ENCODE results near the gene CYP26A1. TPM values are rescaled to one million over a fixed set of nuclear protein-coding genes. Genes with fewer than 3 reads are reported as not detected.

Gene CYP26A1
- total RNA-seq, 1 experiment from 2014 or later = not detected

DNA sequence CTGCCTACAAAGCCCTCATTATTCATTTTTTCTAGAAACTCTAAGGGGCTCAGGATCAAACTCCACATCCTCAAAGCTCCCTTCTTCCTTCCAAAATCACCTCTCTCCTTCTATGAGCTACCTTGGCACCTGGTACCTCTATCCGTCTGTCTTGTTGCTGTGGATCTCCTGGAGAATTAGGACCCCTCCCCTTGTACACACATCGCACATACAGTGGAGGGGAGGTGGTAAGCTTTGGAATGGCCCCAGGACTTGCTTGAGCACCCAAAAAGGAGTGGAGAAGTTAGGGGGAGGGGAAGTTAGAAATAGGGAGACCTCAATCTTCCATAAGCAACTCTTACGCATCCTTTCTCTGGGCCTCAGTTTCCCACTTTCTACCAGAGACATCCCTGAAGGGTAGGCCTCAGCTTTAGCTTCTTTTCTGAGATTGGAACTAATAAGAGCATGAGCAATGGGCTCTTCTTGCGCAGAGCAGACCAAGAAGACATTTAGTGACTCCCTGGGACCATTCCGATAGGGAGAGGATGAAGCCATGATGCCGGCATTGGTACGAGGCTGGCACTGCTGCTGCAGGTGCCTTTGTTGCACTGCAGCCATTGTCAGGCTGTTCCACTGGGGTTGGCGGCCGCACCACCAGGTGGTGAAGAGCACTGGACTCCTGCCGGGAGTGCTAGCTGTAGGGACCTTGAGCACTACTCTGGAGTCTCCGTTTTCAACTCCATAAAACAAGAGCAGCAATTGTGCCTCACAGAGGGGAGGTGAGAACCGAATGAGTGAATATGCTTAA is 8.6 kb upstream of the CYP26A1 start:
- no peak for DNase-seq (ENCODE audit: low read depth)

DNA sequence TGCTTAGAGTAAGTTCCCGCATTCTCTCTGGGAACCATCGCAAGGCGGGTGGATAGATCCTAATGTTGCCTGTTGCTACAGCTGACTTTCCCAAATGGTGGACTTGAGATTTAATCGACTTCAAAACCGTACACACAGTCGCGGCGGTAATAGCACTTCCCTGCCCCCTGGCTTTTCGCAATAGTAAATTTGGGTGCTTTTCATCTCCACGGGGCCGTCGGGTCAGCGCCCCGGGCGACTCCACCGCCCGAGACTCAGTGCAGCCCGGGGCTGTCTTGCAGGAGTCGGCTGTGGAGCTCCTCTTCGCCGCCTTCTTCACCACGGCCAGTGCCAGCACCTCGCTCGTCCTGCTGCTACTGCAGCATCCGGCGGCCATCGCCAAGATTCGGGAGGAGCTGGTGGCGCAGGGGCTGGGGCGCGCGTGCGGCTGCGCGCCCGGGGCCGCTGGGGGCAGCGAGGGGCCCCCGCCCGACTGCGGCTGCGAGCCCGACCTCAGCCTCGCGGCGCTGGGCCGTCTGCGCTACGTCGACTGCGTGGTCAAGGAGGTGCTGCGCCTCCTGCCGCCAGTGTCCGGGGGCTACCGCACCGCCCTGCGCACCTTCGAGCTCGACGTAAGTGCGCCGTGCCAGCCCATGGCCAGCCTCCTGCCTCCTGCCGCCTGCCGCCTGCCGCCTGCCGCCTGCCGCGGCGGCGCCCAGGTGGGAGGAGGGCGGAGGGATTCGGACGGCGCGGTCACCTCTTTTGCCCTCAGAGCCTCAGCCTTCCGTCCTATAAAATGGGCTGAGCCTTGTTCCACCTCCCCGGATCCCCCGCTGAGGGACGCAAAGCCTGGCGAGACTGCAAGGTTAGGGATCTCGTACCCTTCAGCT is 7.8 kb upstream of the CYP26A1 start:
- no peak for DNase-seq (ENCODE audit: low read depth)

DNA sequence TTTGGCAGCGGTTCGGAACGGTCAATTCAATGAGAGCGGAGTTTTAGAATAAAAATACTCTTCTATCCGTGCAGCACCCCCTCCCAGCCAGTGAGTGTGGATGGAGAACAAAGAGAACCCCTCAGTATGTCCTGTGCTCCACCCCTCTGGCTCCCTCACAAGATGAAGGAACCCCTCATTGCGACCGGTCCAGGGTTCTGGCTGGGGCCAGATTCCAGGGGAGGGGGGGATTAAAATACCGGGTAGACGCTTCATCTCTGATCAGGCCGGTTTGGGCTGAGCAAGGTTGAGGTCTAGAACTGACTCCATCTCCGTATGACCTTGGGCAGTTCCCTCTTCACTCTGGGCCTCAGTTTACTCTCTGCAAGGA is 7.2 kb upstream of the CYP26A1 start:
- DNase-seq (ENCODE audit: low read depth) = no peak

DNA sequence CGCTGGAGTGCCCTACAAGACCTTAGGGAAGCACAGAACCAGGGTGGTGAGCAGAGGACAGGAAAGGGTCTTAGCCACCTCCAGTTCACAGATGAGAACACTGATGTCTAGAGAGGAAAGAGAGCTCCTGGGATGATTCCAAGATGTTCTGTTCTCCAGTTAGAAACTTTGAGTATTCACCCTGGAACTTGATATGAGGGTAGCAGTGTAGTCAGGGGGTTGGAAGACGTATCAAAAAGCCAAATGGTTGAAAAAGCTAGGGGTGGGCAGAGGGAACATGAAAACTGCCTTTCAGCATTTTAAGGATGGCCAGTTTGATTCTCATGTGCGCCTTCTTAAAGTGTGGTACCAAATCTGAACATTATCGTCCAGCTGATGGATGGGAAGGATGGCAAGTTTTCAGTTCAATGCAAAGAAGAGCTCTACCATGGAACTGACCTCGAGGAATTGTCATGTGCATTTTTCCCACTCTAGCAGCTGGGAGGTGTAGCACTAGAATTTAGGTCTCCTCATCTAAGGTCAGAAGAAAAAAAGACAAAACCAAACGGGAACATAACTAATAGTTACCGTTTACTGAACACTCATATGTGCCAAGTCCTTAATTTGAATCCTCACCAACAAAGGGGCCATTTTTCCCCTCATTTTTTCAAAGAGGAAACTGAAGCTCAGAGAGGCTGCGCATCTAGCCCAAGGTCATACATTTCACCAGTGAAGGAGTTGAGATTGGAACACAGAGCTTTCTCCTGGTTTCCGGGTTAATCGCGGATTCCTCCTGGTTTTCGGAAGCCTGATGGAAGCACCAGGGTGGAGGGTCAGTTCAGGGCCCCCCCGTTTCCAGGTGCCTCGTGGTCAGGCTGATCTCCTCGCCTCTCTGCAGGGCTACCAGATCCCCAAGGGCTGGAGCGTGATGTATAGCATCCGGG is 6.0 kb upstream of the CYP26A1 start:
- no peak for DNase-seq (ENCODE audit: low read depth)

DNA sequence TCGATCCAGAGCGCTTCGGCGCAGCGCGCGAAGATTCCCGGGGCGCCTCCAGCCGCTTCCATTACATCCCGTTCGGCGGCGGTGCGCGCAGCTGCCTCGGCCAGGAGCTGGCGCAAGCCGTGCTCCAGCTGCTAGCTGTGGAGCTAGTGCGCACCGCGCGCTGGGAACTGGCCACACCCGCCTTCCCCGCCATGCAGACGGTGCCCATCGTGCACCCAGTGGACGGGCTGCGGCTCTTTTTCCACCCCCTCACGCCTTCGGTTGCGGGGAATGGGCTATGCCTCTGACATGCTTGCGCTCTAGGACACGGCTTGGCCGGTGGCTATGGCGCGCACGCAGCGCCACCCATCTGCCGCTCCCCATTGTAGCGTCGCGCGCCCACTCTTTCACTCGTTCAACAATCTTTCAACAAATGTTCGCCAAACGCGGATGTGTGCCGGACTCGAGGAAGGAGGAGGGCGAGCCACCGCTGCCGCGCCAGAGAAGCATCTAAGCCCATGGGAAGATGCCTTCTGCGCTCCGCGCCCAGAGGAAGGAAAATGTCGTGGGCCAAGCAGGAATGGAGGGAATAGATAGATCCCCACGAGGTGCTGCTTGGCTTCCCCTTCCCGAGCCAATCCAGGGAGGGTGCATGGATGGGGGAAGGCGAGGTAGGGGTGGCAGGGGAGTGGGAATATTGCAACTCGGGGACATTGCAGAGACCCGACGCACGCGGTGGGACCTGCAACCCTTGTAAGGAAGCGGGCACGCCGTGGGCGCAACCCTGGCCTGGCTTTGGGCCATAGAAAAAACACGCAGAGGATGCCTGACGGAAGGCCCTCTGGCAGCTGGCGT is 5.1 kb upstream of the CYP26A1 start:
- DNase-seq (ENCODE audit: low read depth) = no peak

DNA sequence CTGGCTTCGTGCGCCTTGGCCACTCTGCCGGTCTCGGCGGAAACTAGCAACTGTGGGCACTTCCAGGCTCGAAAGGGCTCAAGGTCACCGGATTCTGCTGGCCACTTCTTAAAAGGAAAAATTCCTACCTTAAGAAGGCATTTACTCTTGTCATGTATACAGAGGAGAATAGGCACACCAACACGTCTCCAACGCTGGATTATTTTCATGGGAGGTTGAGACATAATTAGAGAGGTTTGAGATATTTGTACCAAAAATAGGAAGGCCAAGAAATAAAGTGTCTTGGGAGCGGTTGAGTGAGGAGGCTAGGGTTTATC is 4.5 kb upstream of the CYP26A1 start:
- no peak for DNase-seq (ENCODE audit: low read depth)

DNA sequence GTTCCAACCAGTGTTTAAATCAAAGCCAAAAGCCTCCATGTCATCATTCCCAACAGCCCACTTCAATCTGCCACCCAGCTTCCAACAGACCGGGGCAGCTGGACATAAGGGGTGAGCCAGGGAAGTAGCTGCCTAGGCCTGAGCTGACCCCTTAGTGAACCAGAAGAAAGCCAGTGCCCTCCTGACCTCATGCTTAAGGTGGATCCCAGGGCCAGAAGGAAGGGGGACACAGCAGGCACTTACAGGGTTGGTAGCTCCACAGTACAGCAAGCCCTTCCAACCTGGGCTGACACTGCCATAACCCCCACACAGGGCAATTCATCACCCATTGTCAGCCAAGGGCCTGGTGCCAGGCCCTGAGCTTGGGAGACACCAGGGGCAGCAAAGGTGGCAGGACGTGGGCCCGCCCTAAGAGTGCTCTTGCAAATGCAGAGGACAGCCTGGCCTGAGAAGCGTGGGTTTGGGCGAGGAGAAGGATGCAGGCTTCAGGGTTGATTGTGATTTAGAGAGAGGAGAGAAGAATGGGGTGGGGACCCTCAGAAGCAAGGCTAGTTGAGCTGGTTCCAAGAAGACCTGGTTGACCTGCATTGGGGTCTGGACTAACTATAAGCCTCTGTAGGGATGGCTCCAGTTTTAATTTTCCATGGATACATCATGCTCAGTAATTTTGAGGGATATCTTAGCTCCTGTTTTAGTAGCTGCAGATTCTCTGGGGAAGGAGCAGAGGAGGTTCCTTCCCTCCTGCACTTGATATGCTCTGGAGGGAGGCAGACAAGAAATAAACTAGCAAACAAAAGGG is 3.1 kb upstream of the CYP26A1 start:
- DNase-seq (ENCODE audit: low read depth) = no peak

DNA sequence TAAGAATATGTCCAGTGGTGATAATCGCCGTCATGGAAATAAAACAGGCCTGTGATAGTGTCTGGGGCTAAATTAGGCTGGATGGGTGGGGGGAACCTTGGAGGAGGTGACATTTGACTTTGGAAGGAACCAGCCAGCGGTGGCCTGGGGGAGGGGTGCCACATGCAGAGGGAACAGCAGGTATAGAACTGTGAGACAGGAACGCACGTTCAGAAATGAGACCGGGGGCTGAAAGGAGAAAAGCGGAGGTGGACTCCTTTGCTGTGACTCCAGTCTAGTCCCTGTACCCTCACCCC is 2.6 kb upstream of the CYP26A1 start:
- DNase-seq (ENCODE audit: low read depth) = no peak

DNA sequence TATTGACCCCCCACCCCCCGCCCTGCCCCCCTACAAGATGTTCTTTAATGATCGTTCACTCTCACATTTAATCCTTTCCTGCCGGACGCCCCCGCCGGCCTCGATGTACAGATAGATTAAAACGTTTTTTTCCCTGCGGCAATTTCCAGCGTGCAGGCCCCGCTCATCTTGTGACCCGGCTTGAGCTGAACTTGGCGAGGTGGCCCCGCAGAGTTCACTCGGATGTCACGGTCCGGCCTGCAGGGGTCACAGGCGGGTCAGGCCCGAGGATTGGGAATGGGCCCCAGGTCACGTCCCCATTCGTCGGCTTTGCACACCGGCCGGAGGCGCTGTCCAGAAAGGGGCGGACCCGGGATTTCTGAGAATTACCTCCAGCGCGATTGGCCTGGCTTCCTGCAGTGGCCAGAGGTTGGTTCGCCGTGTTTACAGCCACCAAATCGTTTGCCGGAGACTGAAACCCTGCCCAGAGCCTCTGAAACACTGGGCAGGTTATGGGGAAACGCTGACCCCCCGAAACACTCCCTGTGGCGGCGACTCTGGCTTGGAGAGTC is 1.9 kb upstream of the CYP26A1 start:
- DNase-seq (ENCODE audit: low read depth) = peak; percentile 60

DNA sequence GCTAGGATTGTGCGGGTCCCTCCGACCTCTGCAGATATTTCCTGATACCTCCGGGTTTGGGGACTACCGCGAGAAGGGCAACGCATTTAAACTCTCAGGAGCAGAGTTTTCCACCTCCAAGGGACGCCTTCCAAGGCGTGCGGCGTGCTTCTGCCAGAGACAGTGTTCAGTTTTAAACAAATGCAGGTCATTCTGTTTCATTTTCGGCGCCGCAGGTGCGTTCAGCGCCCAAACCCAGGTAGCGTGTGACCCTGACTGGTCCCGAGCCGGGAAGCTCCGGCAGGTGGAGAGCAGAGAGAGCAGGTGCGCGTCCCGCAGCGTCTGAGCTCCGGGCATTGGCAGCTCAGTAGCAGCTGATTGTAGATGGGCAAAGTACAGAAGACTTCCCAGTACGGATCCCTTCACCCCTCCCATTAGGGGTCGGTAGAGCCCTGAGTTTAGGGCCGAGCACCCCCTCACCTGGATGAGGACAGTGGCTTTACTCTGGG is 1.4 kb upstream of the CYP26A1 start:
- no peak for DNase-seq (ENCODE audit: low read depth)

DNA sequence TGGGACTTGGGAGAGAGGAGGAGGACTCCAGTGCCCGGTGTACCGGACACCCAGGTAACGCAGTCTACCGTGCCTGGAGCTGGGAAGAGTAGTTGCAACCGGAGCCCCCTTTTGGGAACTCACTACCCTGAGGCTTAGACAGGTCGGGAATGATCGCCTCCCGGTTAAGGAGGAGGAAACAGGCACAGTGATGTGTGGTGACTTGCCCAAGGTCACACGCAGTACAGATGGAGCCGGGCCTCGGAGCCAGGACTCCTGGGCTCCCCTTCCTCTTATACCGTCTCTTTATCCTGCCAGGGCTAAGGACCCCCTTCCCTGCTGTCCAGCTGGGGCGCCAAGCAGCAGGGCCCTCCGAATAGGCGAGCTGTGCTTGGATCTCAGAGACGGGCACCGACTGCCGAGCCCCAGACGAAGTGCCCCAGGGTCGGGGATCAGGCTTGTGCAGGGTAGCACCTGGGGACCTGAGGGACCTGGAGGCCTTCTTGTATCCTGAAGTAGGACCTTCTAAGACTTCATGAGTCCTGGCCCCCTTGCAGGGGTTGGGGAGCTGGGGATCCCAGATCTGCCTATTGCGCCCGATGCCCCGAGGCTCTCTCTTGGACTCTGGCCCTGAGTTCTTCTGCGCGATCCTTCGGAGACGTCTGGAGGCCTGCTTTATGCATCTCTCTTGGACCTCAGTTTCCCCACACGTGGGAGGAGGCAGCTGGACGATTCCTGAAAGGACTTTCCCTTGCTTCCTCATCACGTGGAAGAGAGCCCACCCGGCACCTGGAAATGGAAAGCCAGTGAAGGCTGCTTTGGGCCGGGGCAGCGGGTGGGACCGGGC is 767 bp upstream of the CYP26A1 start:
- no peak for DNase-seq (ENCODE audit: low read depth)

DNA sequence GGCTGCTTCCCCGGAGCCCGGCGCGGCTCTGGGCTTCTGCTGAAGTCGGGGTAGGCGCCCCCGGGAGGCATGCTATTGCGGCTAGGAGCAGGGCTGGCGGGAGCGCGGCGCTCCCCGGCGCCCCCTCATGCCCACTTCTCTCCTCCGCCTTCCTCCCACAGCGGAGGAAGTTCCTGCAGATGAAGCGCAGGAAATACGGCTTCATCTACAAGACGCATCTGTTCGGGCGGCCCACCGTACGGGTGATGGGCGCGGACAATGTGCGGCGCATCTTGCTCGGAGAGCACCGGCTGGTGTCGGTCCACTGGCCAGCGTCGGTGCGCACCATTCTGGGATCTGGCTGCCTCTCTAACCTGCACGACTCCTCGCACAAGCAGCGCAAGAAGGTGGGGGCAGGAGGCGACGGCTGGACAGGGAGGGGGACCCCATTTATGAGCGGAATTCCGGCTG is 479 bp downstream of the CYP26A1 start:
- peak; percentile 24 for DNase-seq (ENCODE audit: low read depth)

DNA sequence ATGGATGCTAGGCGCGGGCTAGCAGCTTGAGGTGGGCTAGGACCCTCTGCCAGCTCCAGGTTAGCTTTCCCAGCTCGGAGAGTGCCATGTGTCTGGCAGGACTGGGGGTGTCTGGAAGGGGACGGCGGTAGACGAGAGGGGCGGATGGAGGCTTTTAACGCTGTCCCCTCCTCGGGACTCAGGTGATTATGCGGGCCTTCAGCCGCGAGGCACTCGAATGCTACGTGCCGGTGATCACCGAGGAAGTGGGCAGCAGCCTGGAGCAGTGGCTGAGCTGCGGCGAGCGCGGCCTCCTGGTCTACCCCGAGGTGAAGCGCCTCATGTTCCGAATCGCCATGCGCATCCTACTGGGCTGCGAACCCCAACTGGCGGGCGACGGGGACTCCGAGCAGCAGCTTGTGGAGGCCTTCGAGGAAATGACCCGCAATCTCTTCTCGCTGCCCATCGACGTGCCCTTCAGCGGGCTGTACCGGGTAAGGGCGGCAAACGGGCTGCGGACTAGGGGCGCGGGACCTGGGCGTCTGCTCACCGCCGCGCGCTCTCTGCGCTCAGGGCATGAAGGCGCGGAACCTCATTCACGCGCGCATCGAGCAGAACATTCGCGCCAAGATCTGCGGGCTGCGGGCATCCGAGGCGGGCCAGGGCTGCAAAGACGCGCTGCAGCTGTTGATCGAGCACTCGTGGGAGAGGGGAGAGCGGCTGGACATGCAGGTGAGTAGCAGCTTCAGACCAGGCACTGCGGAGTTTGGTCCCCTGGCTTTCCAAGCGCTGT is 1.1 kb downstream of the CYP26A1 start:
- peak; percentile 20 for DNase-seq (ENCODE audit: low read depth)

DNA sequence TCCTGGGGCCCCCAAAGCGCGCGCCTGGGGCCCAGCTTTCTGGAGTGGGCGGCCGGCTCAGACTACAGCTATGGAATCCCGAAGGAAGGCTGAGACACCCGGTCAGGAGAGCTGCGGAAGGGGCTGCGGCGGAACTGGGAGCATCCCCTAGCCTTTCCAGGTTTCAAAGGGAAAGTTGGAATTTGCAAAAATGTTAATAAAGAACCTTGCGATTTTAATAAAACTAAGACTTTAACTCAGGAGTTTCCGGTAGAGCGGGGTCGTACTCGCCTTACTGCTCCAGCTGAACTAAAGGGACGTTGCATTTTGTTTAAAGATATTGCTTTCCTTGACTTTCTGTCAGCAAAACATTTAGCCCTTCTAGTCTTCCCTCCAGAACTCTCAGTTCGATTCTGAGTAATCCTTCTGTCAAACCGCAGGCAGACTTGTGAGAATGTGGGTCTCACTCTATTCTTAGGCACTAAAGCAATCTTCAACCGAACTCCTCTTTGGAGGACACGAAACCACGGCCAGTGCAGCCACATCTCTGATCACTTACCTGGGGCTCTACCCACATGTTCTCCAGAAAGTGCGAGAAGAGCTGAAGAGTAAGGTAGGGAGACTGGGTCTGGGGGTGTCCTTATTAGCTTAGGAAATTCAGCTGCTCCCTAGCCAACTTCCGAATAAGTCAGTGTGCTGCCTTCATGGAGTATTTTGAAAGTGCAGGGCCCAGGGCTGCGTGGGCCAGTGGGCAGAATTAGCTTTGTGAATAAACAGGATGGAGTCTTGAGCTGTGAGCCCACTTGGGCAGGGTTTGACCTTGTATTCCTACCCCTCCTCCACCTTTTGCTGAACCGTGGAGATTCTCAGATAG is 1.9 kb downstream of the CYP26A1 start:
- no peak for DNase-seq (ENCODE audit: low read depth)

DNA sequence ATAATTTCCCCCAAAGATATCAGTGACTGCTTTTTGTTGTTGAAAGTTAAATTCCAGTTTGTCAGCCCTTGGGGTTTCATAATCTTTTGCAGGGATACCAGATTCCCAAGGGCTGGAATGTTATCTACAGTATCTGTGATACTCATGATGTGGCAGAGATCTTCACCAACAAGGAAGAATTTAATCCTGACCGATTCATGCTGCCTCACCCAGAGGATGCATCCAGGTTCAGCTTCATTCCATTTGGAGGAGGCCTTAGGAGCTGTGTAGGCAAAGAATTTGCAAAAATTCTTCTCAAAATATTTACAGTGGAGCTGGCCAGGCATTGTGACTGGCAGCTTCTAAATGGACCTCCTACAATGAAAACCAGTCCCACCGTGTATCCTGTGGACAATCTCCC is 3.2 kb downstream of the CYP26A1 start:
- no peak for DNase-seq (ENCODE audit: low read depth)

DNA sequence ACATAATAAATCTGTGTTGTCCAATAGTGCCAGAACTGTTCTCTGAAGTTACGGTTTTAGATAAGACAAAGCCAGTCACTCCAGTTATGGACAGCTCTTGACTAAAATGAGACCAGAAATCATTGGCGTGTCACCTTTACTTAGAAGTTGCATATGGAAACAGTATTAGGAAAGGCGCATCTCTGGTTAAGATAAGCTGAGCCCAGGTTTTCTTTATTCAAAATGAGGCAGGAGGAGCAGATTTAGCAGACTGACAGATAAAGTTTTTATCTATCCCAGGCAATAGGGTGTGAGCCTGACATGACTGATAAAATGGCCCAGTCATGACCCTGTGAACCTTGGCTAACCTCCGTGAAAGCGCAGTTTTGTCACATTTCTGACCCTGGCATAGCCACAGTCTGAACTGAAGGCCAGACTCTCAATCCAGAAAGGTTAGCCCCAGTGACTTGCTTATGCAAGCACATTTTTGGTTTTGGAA is 4.2 kb downstream of the CYP26A1 start:
- DNase-seq (ENCODE audit: low read depth) = no peak

DNA sequence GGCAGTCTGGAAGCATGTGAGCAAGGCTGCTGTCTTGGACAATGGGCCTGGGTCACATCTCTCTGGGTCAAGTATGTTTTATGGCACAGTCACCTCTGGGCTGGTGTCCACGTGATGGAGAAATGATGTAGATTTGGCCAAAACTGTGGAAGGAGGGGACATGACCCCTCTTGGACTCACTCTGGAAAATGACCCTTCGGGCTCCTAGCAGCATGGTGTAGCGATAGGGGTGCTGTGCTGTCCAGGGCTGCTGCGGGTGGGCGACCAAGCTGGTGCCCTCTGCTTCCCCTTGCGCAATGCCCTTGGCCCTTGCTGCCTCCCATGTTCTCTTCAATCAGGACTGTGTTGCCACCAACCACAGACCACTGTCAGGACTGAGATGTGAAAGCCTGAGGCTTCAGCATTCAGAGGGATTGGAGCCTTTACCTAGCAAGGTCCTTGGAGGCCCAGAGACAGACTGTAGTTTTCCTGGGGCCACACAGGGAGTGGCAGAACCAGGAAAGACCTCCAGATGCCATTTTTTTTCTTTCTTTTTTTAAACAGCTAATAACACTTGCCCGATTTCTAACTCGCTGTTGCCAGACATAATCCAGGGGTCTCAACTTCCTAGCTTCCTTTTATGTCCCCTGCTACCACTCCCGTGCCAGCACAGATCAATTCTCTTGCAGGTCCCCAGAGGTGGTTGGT is 6.1 kb downstream of the CYP26A1 start:
- DNase-seq (ENCODE audit: low read depth) = no peak
